ENCODE data around the gene TMEM209. TPM values are rescaled to one million over a fixed set of nuclear protein-coding genes. Genes with fewer than 3 reads are reported as not detected.
A peak's percentile ranks its signal among the peaks of the same experiment; 100 is the strongest.

The TMEM209 gene
- polyA plus RNA-seq, 1 donor from 2014 or later = 14.6 TPM

- Histone ChIP-seq H3K36me3 (ENCODE audit: insufficient read depth, low read length) (no peaks in the 10 kb centered on the region), H3K27ac (ENCODE audit: low read length) (peak overlapping the region; percentile 62), H3K27me3 (ENCODE audit: insufficient read depth, low read depth, low read length) (no peaks in the 10 kb centered on the region), H3K9me2 (ENCODE audit: insufficient read depth, low read length) (no peaks in the 10 kb centered on the region), H2AFZ (ENCODE audit: low read depth, low read length) (no peak overlapping the region), H3K79me2 (replicated peaks; ENCODE audit: insufficient read depth, low read length) (no peaks in the 10 kb centered on the region), H3K4me3 (ENCODE audit: low read length) (no peak overlapping the region), H3F3A (ENCODE audit: insufficient read depth, low read length, poor library complexity, severe bottlenecking) (no peaks in the 10 kb centered on the region), H3K9ac (ENCODE audit: low read length) (peak overlapping the region; percentile 7), H4K20me1 (ENCODE audit: insufficient read depth) (no peaks in the 10 kb centered on the region), H3K4me2 (ENCODE audit: low read length) (no peak overlapping the region), H3K9me3 (ENCODE audit: low read length) (no peaks in the 10 kb centered on the region)
- TF ChIP-seq REST (IDR thresholded peaks at IDR 0.05; ENCODE audit: borderline replicate concordance) (no peak), EP300 (conservative IDR thresholded peaks at IDR 0.05; ENCODE audit: poor library complexity, severe bottlenecking) (no peak), EZH2 (IDR thresholded peaks at IDR 0.05; ENCODE audit: borderline replicate concordance, insufficient read depth, low read length, poor library complexity, severe bottlenecking) (no peak), SMC3 (conservative IDR thresholded peaks at IDR 0.05; ENCODE audit: poor library complexity) (no peak), RAD21 (conservative IDR thresholded peaks at IDR 0.05) (no peak), CTCF (IDR thresholded peaks at IDR 0.05; ENCODE audit: poor library complexity, severe bottlenecking) (no peak), MXI1 (conservative IDR thresholded peaks at IDR 0.05; ENCODE audit: poor library complexity, severe bottlenecking) (no peak), TAF1 (IDR thresholded peaks at IDR 0.05; ENCODE audit: low read depth) (no peak), POLR2AphosphoS5 (IDR thresholded peaks at IDR 0.05) (peak; percentile 24)
Measured at GRCh38 chr7:130144312-130145171, 60.7 kb downstream of the TMEM209 start.

- TF ChIP-seq EP300 (conservative IDR thresholded peaks at IDR 0.05; ENCODE audit: poor library complexity, severe bottlenecking) (no peak), TAF1 (IDR thresholded peaks at IDR 0.05; ENCODE audit: low read depth) (no peak), REST (IDR thresholded peaks at IDR 0.05; ENCODE audit: borderline replicate concordance) (no peak), CTCF (IDR thresholded peaks at IDR 0.05; ENCODE audit: poor library complexity, severe bottlenecking) (no peak), SMC3 (conservative IDR thresholded peaks at IDR 0.05; ENCODE audit: poor library complexity) (no peak), POLR2AphosphoS5 (IDR thresholded peaks at IDR 0.05) (no peak), RAD21 (conservative IDR thresholded peaks at IDR 0.05) (no peak), MXI1 (conservative IDR thresholded peaks at IDR 0.05; ENCODE audit: poor library complexity, severe bottlenecking) (no peak), EZH2 (IDR thresholded peaks at IDR 0.05; ENCODE audit: borderline replicate concordance, insufficient read depth, low read length, poor library complexity, severe bottlenecking) (no peak)
- H3F3A ChIP-seq (ENCODE audit: insufficient read depth, low read length, poor library complexity, severe bottlenecking) = no peaks in the 10 kb centered on the region
- no peaks in the 10 kb centered on the region for H3K9me2 ChIP-seq (ENCODE audit: insufficient read depth, low read length)
- H2AFZ ChIP-seq (ENCODE audit: low read depth, low read length) = no peak overlapping the region
- no peak overlapping the region for H3K4me3 ChIP-seq (ENCODE audit: low read length)
- no peaks in the 10 kb centered on the region for H3K79me2 ChIP-seq (replicated peaks; ENCODE audit: insufficient read depth, low read length)
- H4K20me1 ChIP-seq (ENCODE audit: insufficient read depth) = no peaks in the 10 kb centered on the region
- H3K9me3 ChIP-seq (ENCODE audit: low read length) = no peaks in the 10 kb centered on the region
- H3K9ac ChIP-seq (ENCODE audit: low read length) = no peak overlapping the region
- H3K27me3 ChIP-seq (ENCODE audit: insufficient read depth, low read depth, low read length) = no peaks in the 10 kb centered on the region
- no peaks in the 10 kb centered on the region for H3K36me3 ChIP-seq (ENCODE audit: insufficient read depth, low read length)
- no peak overlapping the region for H3K4me2 ChIP-seq (ENCODE audit: low read length)
- peak overlapping the region; percentile 62 for H3K27ac ChIP-seq (ENCODE audit: low read length)
Measured at GRCh38 chr7:130143986-130144311, 61.3 kb downstream of the TMEM209 start.
